Loucy (cell line): ENCODE measurements around the gene CALN1.

Experiments
- EZH2phosphoT487 ChIP-seq: fragments of 200-600 bp; IDR thresholded peaks from 2 replicates; pipeline ENCODE4 v1.6.1; 2018; ENCODE audit warnings: antibody characterized with exemption, mild to moderate bottlenecking, moderate library complexity, borderline replicate concordance
- TF ChIP-seq, protein P1 (sequence below): fragments of 200-600 bp; sonication (generic); conservative IDR thresholded peaks from 2 replicates; pipeline ENCODE4 v1.5.1; 2014; ENCODE audit warnings: mild to moderate bottlenecking, antibody characterized with exemption, low read length

DNA sequence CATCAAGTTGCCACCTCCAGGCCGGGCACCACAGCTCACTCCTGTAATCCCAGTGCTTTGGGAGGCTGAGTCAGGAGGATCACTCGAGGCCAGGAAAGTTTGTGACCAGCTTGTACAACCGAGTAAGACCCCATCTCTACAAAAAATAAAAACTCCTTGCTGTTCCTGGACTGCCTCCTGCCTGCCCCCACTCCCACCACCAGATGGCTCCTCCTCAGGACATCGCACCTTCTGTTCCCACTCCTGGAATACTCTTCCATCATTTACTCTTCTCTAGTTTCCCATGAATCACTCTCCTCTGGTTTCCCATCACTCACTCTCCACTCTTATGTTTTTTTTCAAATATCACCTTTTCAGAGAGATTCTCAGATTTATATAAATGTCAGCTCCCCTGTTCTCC lies 540.7 kb downstream of the CALN1 start:
- TF ChIP-seq, protein P1, sequence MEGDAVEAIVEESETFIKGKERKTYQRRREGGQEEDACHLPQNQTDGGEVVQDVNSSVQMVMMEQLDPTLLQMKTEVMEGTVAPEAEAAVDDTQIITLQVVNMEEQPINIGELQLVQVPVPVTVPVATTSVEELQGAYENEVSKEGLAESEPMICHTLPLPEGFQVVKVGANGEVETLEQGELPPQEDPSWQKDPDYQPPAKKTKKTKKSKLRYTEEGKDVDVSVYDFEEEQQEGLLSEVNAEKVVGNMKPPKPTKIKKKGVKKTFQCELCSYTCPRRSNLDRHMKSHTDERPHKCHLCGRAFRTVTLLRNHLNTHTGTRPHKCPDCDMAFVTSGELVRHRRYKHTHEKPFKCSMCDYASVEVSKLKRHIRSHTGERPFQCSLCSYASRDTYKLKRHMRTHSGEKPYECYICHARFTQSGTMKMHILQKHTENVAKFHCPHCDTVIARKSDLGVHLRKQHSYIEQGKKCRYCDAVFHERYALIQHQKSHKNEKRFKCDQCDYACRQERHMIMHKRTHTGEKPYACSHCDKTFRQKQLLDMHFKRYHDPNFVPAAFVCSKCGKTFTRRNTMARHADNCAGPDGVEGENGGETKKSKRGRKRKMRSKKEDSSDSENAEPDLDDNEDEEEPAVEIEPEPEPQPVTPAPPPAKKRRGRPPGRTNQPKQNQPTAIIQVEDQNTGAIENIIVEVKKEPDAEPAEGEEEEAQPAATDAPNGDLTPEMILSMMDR = peak; percentile 51
- no peak for TF ChIP-seq EZH2phosphoT487
